GM23338 (cell line): ENCODE data around the gene PIEZO2. TPM values are rescaled to one million over a fixed set of nuclear protein-coding genes. Genes with fewer than 3 reads are reported as not detected.

Experiments used
- ATAC-seq: fragments of 200-7000 bp; cut with Tn5 transposase; 3 replicates; pipeline ENCODE4 v1.9.1; 2020
- DNase-seq: peaks from one replicate; pipeline ENCODE4 v3.0.0-alpha.2; 2015; ENCODE audit warnings: low spot score
- H2AFZ ChIP-seq: fragments of 200-600 bp; sonication (generic); 2 replicates; pipeline ENCODE4 v1.8.0; 2016; ENCODE audit warnings: antibody characterized with exemption, mild to moderate bottlenecking, moderate library complexity
- H3F3A ChIP-seq: fragments of 200-600 bp; sonication (generic); replicated peaks from 2 replicates; pipeline ENCODE4 v1.8.0; 2017; ENCODE audit warnings: antibody characterized with exemption, mixed run types, low read depth
- H3K27ac ChIP-seq: fragments of 200-600 bp; sonication (generic); 2 replicates; pipeline ENCODE4 v1.6.1; 2016; ENCODE audit warnings: low read depth
- H3K27me3 ChIP-seq: fragments of 200-600 bp; sonication (generic); 2 replicates; pipeline ENCODE4 v1.8.0; 2016; ENCODE audit warnings: mild to moderate bottlenecking, mixed run types, moderate library complexity; ENCODE audit not compliant: insufficient read depth
- H3K36me3 ChIP-seq: fragments of 200-600 bp; sonication (generic); 2 replicates; pipeline ENCODE4 v1.8.0; 2016; ENCODE audit warnings: mild to moderate bottlenecking; ENCODE audit not compliant: insufficient read depth
- H3K4me1 ChIP-seq: fragments of 200-600 bp; sonication (generic); 2 replicates; pipeline ENCODE4 v1.8.0; 2016; ENCODE audit warnings: mild to moderate bottlenecking, moderate library complexity; ENCODE audit not compliant: insufficient read depth
- H3K4me2 ChIP-seq: fragments of 200-600 bp; sonication (generic); 2 replicates; pipeline ENCODE4 v1.7.1; 2017; ENCODE audit warnings: mixed run types
- H3K4me3 ChIP-seq: fragments of 200-600 bp; sonication (generic); 2 replicates; pipeline ENCODE4 v1.6.1; 2016; ENCODE audit warnings: mixed run types
- H3K79me2 ChIP-seq: fragments of 200-600 bp; sonication (generic); replicated peaks from 2 replicates; pipeline ENCODE4 v1.8.0; 2017; ENCODE audit warnings: mild to moderate bottlenecking; ENCODE audit not compliant: insufficient read depth
- H3K9me2 ChIP-seq: fragments of 200-600 bp; sonication (generic); 2 replicates; pipeline ENCODE4 v1.8.0; 2017; ENCODE audit not compliant: insufficient read depth
- H4K20me1 ChIP-seq: fragments of 200-600 bp; sonication (generic); replicated peaks from 2 replicates; pipeline ENCODE4 v1.8.0; 2017; ENCODE audit warnings: mild to moderate bottlenecking; ENCODE audit not compliant: insufficient read depth
- H3K27ac Mint-ChIP-seq: 2 replicates; pipeline ENCODE4 v1.8.0; 2020; ENCODE audit warnings: inconsistent platforms, mild to moderate bottlenecking, moderate library complexity, mixed read lengths
- H3K27me3 Mint-ChIP-seq: 3 replicates; pipeline ENCODE4 v1.8.0; 2022; ENCODE audit warnings: low read depth, mild to moderate bottlenecking, moderate library complexity, mixed read lengths, inconsistent platforms; ENCODE audit not compliant: insufficient read depth, poor library complexity
- H3K36me3 Mint-ChIP-seq: 3 replicates; pipeline ENCODE4 v1.8.0; 2021; ENCODE audit warnings: low read depth, mild to moderate bottlenecking, inconsistent platforms, moderate library complexity, mixed read lengths
- H3K4me1 Mint-ChIP-seq: 3 replicates; pipeline ENCODE4 v1.8.0; 2020; ENCODE audit warnings: mild to moderate bottlenecking, inconsistent platforms, mixed read lengths
- H3K4me3 Mint-ChIP-seq: 3 replicates; pipeline ENCODE4 v1.8.0; 2021; ENCODE audit warnings: moderate library complexity, mild to moderate bottlenecking, inconsistent platforms, mixed read lengths
- H3K9me3 Mint-ChIP-seq: 3 replicates; pipeline ENCODE4 v1.8.0; 2020; ENCODE audit warnings: moderate library complexity, mild to moderate bottlenecking, inconsistent platforms, mixed read lengths
- CREB1 ChIP-seq: fragments of 250-450 bp; sonication (Bioruptor Pico); IDR thresholded peaks from 2 replicates; pipeline ENCODE4 v1.5.0; 2020; ENCODE audit warnings: low read depth, mild to moderate bottlenecking, moderate library complexity
- EZH2 ChIP-seq: fragments of 200-600 bp; sonication (generic); IDR thresholded peaks from one replicate; pipeline ENCODE4 v1.8.0; 2017; ENCODE audit warnings: antibody characterized with exemption, mild to moderate bottlenecking, low read depth; ENCODE audit not compliant: unreplicated experiment
- EZH2phosphoT487 ChIP-seq: fragments of 200-600 bp; sonication (generic); IDR thresholded peaks from one replicate; pipeline ENCODE4 v1.8.1; 2018; ENCODE audit warnings: antibody characterized with exemption; ENCODE audit not compliant: unreplicated experiment
- JUNB ChIP-seq: IDR thresholded peaks from one replicate; pipeline ENCODE4 v1.6.1; 2016; ENCODE audit warnings: antibody characterized with exemption; ENCODE audit not compliant: unreplicated experiment
- NANOG ChIP-seq: IDR thresholded peaks from 2 replicates; pipeline ENCODE4 v1.6.1; 2016; ENCODE audit warnings: antibody characterized with exemption, borderline replicate concordance
- POLR2AphosphoS5 ChIP-seq: IDR thresholded peaks from 2 replicates; pipeline ENCODE4 v1.6.1; 2016; ENCODE audit warnings: antibody characterized with exemption, low read depth
- STAT1 ChIP-seq: IDR thresholded peaks from one replicate; pipeline ENCODE4 v1.6.1; 2016; ENCODE audit warnings: antibody characterized with exemption; ENCODE audit not compliant: unreplicated experiment
- ZNF114 ChIP-seq: fragments of 250-450 bp; sonication (Bioruptor Pico); IDR thresholded peaks from 2 replicates; pipeline ENCODE4 v1.5.0; 2020; ENCODE audit warnings: mild to moderate bottlenecking, moderate library complexity
- ZNF331 ChIP-seq: fragments of 250-450 bp; sonication (Bioruptor Pico); IDR thresholded peaks from 2 replicates; pipeline ENCODE4 v1.5.0; 2020; ENCODE audit warnings: low read depth, mild to moderate bottlenecking, moderate library complexity
- long read RNA-seq: library from polyadenylated mRNA; unstranded; transcript quantifications from one replicate; pipeline ENCODE4 v2.0.0, GENCODE V29; 2020; ENCODE audit not compliant: unreplicated experiment
- polyA plus RNA-seq: library from polyadenylated mRNA; unstranded; fragments of >200 nt; fragmentation: Nextera tagmentation; extraction: Ambion mirVana; gene quantifications from 2 replicates; pipeline ENCODE4 v1.2.1, GENCODE V29; 2016
- total RNA-seq: library from RNA; depleted of rRNA; stranded (reverse); fragments of >200 nt; shearing (Covaris generic); gene quantifications from 2 replicates; pipeline ENCODE4 v1.2.3, GENCODE V29; 2014; rRNA removed
- TF ChIP-seq, protein P1 (sequence below): IDR thresholded peaks from one replicate; pipeline ENCODE4 v1.6.1; 2018; ENCODE audit warnings: antibody characterized with exemption; ENCODE audit not compliant: unreplicated experiment
- TF ChIP-seq, protein P2 (sequence below), 2 experiments: fragments of 200-600 bp in 1 of 2; sonication (generic) in 1 of 2; conservative IDR thresholded peaks; 2 replicates each; pipeline versions ENCODE4 v1.5.1 to v1.6.1; 2016 to 2017; ENCODE audit warnings: antibody characterized with exemption in 2 of 2, low read depth in 2 of 2, mild to moderate bottlenecking in 2 of 2, moderate library complexity in 1 of 2
- TF ChIP-seq, protein P3 (sequence below): IDR thresholded peaks from 2 replicates; pipeline ENCODE4 v1.6.1; 2016; ENCODE audit warnings: antibody characterized with exemption

The PIEZO2 gene
- total RNA-seq = 8.2 and 15.0 TPM in 2 replicates
- polyA plus RNA-seq = 3.9 and 4.8 TPM in 2 replicates
- long read RNA-seq, partial matches to known transcripts = 0 of 2 reads
- long read RNA-seq, other reads (novel, unspliced or antisense) = 2 of 2 reads

- H2AFZ ChIP-seq = peak within 1 kb of the TSS; percentile 75; the same call in 1 of the 2 replicates
- H3K27ac Mint-ChIP-seq = peak within 1 kb of the TSS; percentile 81
- H3K4me1 ChIP-seq = peaks cover 37% of the 10 kb centered on the region
- peak within 1 kb of the TSS; percentile 86 for H3K4me2 ChIP-seq
- H3K4me1 Mint-ChIP-seq = peaks cover 45% of the 10 kb centered on the region
- peak; percentile 74 for ATAC-seq
- peak; percentile 41 for TF ChIP-seq POLR2AphosphoS5
- peak; percentile 21 for TF ChIP-seq EZH2
- TF ChIP-seq, protein P1, sequence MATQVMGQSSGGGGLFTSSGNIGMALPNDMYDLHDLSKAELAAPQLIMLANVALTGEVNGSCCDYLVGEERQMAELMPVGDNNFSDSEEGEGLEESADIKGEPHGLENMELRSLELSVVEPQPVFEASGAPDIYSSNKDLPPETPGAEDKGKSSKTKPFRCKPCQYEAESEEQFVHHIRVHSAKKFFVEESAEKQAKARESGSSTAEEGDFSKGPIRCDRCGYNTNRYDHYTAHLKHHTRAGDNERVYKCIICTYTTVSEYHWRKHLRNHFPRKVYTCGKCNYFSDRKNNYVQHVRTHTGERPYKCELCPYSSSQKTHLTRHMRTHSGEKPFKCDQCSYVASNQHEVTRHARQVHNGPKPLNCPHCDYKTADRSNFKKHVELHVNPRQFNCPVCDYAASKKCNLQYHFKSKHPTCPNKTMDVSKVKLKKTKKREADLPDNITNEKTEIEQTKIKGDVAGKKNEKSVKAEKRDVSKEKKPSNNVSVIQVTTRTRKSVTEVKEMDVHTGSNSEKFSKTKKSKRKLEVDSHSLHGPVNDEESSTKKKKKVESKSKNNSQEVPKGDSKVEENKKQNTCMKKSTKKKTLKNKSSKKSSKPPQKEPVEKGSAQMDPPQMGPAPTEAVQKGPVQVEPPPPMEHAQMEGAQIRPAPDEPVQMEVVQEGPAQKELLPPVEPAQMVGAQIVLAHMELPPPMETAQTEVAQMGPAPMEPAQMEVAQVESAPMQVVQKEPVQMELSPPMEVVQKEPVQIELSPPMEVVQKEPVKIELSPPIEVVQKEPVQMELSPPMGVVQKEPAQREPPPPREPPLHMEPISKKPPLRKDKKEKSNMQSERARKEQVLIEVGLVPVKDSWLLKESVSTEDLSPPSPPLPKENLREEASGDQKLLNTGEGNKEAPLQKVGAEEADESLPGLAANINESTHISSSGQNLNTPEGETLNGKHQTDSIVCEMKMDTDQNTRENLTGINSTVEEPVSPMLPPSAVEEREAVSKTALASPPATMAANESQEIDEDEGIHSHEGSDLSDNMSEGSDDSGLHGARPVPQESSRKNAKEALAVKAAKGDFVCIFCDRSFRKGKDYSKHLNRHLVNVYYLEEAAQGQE = no peak
- no peak for TF ChIP-seq STAT1
- H3K27me3 Mint-ChIP-seq = peaks cover 25% of the 10 kb centered on the region
- peaks cover 4% of the 10 kb centered on the region; the same call in 2 of the 3 replicates for H3K9me3 Mint-ChIP-seq
- H3K36me3 Mint-ChIP-seq = no peaks in the 10 kb centered on the region; the same call in 1 of the 3 replicates
- H3K27ac ChIP-seq = no peak within 1 kb of the TSS
- peak within 1 kb of the TSS; percentile 65 for H3K4me3 ChIP-seq
- H3K36me3 ChIP-seq = no peaks in the 10 kb centered on the region
- no peaks in the 10 kb centered on the region for H3F3A ChIP-seq
- no peaks in the 10 kb centered on the region for H3K9me2 ChIP-seq
- no peaks in the 10 kb centered on the region for H4K20me1 ChIP-seq
- no peaks in the 10 kb centered on the region for H3K79me2 ChIP-seq
- peak; percentile 85 for DNase-seq
- H3K4me3 Mint-ChIP-seq = peak within 1 kb of the TSS; percentile 77
- peaks cover 62% of the 10 kb centered on the region for H3K27me3 ChIP-seq
These were observed at the start of gene PIEZO2 for GRCh38 chr18:11149441-11150270. TSS of gene PIEZO2 (minus strand) at chr18:11149569. CDS start at chr18:11148588, 981 bp downstream.

DNA sequence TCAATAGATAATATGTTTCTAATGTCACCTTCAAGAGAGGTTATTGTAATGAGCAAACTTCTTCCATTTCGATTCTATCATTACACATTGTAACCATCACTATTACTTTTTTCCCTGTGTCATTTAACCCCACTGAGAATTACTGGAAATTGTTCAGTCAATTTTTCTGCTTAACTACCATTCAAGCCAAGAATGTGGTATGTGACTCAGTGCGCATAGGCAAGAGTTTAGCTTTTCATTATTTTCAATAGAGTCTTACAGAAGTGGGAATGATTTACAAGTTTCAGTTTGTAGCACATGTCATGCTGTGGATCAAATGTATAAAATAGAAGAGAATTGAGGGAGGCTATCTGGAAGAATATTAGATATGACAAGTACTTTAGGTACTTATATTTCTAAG lies 34.3 kb upstream of the PIEZO2 start:
- H3K9me2 ChIP-seq = no peaks in the 10 kb centered on the region
- H3K4me2 ChIP-seq = no peak overlapping the region
- H3K4me1 ChIP-seq = no peaks in the 10 kb centered on the region
- H3K36me3 ChIP-seq = no peaks in the 10 kb centered on the region
- no peaks in the 10 kb centered on the region for H3F3A ChIP-seq
- no peaks in the 10 kb centered on the region for H3K79me2 ChIP-seq
- no peaks in the 10 kb centered on the region for H3K4me1 Mint-ChIP-seq
- no peak overlapping the region for H3K4me3 ChIP-seq
- no peak overlapping the region for H3K27ac Mint-ChIP-seq
- H3K36me3 Mint-ChIP-seq = no peaks in the 10 kb centered on the region
- DNase-seq = no peak
- peaks cover 3% of the 10 kb centered on the region for H3K27me3 Mint-ChIP-seq
- H3K27me3 ChIP-seq = no peaks in the 10 kb centered on the region
- no peak overlapping the region for H2AFZ ChIP-seq
- H4K20me1 ChIP-seq = no peaks in the 10 kb centered on the region
- H3K4me3 Mint-ChIP-seq = no peak overlapping the region
- H3K9me3 Mint-ChIP-seq = no peaks in the 10 kb centered on the region
- H3K27ac ChIP-seq = no peak overlapping the region
- ATAC-seq = no peak
- TF ChIP-seq NANOG (no peak), EZH2 (no peak), EZH2phosphoT487 (no peak), JUNB (no peak), ZNF331 (no peak), CREB1 (CRISPR knock-in tag) (no peak), ZNF114 (CRISPR knock-in tag) (no peak), POLR2AphosphoS5 (no peak)
- TF ChIP-seq, protein P1 = no peak
- TF ChIP-seq, protein P2, sequence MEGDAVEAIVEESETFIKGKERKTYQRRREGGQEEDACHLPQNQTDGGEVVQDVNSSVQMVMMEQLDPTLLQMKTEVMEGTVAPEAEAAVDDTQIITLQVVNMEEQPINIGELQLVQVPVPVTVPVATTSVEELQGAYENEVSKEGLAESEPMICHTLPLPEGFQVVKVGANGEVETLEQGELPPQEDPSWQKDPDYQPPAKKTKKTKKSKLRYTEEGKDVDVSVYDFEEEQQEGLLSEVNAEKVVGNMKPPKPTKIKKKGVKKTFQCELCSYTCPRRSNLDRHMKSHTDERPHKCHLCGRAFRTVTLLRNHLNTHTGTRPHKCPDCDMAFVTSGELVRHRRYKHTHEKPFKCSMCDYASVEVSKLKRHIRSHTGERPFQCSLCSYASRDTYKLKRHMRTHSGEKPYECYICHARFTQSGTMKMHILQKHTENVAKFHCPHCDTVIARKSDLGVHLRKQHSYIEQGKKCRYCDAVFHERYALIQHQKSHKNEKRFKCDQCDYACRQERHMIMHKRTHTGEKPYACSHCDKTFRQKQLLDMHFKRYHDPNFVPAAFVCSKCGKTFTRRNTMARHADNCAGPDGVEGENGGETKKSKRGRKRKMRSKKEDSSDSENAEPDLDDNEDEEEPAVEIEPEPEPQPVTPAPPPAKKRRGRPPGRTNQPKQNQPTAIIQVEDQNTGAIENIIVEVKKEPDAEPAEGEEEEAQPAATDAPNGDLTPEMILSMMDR (conservative IDR thresholded peaks at IDR 0.05; ENCODE audit: low read depth in 2 of 2) = no peak
- TF ChIP-seq, protein P3, sequence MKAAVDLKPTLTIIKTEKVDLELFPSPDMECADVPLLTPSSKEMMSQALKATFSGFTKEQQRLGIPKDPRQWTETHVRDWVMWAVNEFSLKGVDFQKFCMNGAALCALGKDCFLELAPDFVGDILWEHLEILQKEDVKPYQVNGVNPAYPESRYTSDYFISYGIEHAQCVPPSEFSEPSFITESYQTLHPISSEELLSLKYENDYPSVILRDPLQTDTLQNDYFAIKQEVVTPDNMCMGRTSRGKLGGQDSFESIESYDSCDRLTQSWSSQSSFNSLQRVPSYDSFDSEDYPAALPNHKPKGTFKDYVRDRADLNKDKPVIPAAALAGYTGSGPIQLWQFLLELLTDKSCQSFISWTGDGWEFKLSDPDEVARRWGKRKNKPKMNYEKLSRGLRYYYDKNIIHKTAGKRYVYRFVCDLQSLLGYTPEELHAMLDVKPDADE = no peak
